Effector CD4-positive, alpha-beta T cell (primary cell): Measurements from ENCODE around the gene TOM1L1.

Experiments
- DNase-seq: peaks from one replicate; pipeline ENCODE4 v3.0.0-alpha.2; 2020

Gene TOM1L1

DNA sequence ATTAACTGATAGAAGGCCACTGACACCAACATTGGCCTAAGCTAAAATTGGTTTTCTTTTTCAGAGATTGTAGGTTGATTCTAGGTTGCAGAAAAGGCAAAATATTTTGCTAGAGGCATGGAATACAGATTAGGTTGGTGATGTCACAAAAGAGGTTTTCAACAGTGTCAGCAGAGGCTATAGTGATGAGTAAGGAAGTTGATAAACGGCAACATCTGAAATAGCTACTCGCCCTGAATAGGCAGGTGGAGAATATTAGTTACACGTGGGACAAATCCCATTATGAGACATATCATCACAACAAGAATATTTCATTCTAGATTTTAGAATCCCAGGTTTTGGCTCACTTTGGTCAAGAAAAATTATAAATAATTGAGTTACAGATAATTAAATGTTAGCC lies 1.5 kb upstream of the TOM1L1 start:
- no peak for DNase-seq

DNA sequence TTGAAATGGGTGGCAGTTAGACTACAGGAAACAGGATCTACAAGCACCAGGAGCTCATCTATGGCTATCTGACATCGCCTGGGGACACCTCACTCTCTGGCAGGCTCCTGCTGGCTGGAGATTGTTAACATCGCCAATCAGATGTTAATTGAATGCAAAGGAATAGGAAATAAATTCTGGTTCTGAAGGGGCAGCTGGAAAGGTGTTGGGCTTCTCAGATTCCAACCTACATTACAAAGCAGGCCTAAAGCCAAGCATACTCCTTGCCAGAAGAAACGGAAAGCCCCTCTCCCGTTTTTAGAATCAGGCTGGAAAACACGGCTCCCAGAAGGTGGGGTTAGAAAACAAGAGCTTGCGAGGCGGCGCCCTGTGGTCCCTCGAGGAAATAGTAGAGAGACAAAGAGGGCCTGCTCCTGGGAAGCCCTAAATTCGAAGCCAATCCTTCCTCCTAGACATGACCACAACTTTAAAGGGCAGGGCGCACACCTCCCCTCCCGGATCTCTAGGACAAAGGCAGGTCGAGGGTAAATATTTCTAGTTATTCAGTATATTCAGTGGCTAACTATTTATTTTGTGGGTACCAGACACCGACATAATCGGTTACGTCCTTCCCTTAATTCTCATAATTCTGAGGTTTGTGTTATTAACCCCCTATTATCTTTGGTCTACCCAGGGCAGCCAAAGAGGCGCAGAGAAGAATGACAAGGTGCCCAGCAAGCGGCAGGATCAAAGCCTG lies 763 bp upstream of the TOM1L1 start:
- no peak for DNase-seq

DNA sequence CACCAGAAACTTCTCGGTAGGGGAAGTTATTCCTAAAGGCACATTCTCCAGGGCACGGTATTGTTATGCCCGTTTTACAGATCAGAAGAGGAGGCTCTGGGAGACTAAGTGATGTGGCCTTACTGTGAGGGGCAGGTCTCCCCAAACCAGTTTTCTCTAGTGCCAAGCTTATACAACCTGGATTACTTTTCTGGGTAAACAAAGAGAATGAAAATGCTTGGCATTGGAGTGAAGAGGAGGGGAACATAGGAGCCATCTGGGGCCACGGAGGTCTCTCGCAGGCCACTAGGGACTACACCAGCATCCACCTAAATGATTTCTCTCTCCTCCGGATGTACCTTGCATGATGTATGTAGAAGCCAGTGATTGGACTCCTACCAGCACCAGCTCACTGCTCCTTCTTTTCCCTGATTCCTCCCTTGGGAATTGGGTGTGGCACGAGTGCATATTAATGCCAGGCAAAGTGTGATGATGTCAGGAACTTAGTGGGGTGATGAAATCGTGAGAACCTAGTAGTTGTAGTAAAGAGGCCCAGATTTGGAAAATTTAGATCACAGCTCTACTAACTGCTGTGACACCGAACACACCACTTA lies 674 bp downstream of the TOM1L1 start:
- no peak for DNase-seq

DNA sequence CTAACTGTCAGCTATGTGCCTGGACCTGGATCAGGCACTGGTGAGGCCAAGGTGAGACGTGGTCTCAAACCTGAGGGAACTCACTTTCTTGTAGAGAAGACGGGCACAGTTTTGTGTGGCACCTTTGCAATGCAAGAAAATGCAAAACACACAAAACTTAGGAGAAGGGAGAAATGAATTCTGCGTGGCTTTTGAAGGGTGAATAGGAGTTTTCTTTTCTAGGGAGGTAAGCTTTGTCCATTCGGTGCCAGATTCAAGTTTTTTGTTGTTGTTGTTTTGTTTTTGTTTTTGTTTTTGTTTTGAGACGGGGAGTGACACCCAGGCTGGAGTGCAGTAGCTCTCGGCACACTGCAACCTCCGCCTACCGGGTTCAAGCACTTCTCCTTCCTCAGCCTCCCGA lies 1.4 kb downstream of the TOM1L1 start:
- no peak for DNase-seq

DNA sequence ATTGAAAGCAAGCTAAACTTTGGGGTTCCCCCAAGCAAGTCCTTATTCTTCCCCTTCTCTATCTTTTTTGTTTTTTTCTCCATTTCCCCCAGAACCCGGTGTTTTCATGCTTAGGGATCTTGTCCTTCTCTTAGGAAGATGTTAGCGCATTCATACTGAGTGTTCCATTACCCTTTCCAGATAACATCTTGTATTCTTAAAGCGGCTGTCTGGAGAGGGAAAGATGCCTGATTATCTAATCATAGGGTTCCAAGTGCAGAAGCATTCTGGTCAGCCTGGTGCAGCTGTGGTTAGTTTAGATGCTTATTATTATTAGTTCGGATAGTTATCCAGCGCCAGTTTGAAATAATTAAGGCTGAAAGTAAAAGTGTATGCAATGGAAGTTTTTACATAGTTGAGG lies 2.0 kb downstream of the TOM1L1 start:
- DNase-seq, result no peak

DNA sequence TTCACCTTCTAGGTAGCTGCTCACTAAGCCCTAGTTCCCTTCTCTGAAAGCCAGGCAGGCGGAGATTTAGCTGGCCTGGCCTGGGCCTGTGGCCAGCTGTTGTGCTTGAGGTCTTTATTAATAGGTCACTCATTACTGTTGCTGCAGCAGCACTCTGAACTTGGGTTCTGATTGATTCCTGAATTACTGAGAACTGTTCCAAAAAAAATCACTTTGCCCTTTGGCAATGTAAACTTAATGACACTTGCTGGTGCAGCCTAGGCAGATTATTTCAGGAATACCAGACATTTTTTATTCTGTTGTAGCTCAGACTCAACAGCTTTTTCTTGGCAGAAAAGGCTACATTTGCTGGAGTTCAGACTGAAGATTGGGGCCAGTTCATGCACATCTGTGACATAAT lies 2.7 kb downstream of the TOM1L1 start:
- DNase-seq, result no peak

DNA sequence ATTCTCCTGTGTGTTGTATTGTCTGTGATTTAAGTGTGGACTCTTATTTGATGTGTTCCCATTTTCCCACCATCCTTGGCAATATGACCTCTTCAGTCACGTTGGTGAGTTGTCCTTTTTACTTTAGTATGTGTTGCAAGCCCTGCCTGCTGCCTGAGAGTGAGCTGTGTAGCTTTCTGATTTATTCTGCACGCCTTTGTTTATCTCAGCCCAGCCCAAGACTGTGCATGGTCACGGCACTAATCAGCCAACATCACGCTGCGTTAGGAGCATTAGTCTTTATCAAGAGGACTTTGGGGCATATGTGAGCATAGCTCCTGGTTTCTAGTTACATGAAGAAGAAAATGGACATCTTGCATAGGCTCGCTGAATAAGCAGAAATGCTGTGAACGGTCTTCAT lies 6.0 kb downstream of the TOM1L1 start:
- no peak for DNase-seq

DNA sequence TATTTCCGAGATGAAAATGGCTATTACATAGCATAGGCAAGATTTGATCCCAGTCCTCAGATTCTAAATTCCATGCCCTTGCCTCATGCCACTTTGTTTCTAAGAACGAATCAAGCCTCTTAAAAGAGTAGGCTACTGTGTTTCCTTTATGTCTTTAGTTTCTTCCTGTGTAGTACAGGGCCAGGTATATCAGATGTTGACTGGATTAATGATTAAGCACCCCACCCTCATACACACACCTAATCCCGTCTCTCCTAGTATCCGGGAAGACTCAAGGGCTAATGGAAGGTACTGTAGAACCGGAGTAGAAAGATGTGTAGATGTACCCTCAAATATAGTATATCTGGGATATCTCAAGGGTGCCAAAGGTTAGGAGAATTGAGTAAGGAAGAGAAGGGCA lies 6.7 kb downstream of the TOM1L1 start:
- DNase-seq, result no peak

DNA sequence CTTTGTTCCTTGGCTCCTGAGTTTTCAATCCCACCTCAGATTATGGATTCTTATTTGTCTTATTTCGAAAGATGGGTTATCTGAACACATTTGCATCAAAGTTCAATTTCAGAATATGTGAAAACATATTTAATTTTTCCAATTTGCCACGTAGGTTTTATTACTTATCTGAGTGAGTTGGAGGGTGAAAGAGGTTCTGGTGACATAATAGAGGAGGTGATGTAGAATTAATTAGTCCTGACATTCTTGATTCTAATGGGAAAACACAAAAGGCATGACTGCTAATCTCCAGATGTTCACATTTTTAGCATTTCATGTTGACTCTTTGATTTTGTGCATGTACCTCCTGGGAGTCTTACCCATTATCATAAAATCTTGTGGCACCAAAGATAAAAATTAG lies 9.1 kb downstream of the TOM1L1 start:
- DNase-seq, result no peak

DNA sequence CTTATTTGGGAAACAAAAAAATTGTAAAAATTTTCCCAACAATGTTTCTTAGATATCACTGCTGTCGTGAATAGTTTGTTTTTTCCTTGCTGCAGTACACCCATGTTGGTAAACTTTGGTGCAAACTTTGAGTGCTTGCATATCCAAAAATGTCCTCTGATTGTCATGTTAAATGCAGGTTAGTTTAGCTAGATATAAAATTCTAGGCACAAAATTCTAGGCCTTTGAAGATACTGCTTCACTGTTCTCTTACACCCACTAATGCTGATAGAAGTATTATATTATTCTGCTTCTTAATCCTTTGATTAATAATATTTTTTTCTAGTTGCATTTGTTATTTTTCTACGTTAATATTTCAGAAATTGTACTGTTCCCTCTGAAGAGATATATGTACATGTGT lies 16.1 kb downstream of the TOM1L1 start:
- no peak for DNase-seq

DNA sequence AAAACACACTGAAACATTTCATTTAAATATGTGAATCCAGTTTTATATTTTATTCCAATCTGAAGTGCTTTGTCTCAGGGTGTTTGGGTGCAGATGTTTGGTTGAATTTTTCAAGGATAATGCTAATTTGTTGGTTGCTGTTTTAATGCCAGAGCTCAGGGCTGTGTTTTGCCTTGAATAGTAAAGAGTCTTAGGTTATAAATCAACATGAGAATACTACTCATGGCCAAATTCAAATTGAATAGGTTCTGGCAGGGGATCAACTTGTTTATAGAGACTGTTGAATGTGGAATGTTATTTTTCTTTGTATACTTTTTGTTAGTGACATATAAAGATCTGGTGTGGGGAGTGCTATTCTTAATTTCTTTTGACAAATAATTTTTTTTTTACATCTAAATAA lies 18.8 kb downstream of the TOM1L1 start:
- DNase-seq, result no peak

DNA sequence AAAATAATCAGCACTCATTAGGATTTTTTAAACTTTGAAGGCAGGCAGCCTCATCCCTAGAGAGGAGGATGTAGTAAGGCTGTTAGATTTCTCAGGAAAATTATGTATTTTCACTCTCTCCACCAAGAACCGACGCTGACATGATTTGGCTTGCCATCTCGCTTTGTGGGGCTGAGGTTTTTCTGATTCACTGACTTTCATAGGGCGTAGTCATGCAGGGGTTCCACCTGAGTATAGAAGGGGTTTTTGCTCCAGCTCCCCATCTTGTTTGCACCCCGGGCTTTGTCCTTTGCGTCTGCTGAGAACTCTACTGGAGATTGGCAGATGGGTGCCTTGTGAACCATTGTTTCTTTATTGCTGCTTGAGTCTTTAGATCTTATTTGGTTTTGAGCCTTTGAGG lies 20.2 kb downstream of the TOM1L1 start:
- DNase-seq, result no peak

DNA sequence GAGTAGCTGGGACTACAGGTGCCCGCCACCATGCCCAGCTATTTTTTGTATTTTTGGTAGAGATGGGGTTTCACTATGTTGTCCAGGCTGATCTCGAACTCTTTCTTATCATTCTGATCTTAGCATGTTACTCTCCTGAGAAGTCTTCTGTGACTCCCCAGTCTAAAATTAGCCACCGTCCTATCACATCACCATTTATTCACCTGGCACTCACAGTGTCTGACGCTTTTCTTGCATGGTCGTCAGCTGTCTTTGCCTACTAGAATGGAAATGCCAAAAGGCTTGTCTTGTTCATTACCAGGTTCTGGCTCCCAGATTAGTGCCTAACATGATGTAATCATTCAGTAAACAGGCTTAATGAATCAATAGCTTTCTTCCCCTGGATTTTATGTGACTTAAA lies 23.8 kb downstream of the TOM1L1 start:
- DNase-seq, result no peak

DNA sequence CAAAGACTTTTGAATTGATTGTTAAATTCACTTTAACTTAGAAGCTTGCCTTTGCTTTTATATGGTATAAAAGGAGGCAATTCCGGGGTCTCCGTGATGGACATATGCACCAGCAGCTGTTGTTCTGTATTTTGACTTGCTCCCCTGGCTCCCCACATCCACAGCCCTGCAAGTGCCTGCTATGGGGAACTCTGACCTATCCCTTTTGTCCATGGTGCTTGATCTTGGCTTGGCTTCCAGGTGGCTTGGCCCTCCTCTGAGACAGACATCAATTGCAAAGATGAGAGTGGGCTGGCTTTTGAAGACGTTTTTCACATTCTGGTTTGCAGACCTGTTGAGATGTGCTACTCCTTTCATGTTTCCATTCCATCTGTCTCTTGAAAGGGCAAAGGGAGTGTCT lies 26.9 kb downstream of the TOM1L1 start:
- no peak for DNase-seq

DNA sequence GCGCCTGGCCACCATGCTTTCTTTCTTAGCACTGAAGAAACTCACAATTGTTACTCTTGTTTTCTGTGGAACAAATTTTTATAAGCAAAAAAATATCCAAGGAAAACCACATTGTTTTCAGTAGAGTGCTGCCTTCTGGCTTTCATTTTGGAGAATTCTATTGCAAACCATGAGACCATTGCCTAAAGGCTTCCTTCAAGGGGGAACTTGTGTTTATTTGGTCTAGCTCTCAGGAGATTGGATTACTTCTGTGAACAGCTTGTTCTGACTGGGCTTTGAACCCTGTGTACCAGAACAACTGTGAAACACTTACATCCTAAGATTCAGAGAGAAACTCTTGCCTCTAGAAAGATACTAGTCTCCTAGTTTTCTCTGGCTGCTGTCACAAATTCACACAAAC lies 32.1 kb downstream of the TOM1L1 start:
- DNase-seq, result no peak

DNA sequence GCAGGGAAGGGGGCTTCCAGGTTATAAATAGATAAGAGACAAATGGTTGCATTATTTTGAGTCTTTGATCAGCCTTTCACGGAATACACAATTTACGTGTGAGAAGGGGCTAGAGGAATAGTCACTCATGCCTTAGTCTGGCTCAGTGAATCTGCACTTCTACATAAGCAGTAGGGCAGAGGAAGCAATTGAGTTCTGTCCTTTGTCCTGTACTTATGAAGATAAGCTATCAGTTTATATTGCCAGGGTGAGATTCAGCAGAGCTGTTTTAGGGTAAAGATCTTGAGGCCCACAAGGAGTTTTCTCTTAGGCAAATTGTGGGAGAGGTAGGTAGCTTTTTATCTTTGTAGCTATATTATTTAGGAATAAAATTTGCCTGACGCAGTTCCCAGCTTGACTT lies 33.3 kb downstream of the TOM1L1 start:
- DNase-seq, result no peak

DNA sequence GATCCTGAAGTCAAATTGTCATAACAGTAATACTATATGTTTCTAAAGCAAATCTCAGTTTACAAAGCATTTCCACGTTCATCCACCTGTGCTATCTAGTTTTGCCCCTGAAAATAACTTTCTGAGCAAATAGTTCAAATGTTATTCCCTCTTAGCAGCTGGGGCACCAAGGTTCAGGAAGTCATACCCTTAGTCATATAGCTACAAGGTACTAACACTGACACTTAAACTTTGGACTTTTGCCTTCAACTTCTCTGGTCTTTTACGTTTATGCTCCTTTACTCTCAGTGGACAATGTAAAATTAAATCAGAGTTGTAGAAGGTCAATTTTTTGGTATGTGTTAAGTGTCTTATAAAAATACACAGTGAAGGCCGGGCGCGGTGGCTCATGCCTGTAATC lies 34.8 kb downstream of the TOM1L1 start:
- DNase-seq, result no peak

DNA sequence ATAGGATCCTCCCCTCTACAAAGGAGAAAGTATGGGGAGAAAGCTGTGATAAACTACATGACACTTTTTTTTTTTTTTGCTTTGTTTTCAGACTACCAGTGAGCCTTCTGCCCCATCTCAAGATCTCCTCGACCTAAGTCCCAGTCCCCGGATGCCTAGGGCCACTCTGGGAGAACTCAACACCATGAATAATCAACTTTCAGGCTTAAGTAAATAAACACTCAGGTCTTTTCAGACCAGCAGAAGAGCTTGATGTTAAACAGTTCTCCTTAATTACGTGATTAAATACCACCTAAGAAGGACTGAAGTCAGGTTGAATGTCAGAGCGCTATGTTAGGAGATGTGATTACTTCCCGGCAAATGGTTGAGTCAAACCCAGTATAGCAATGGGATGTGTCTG lies 36.4 kb downstream of the TOM1L1 start:
- no peak for DNase-seq

DNA sequence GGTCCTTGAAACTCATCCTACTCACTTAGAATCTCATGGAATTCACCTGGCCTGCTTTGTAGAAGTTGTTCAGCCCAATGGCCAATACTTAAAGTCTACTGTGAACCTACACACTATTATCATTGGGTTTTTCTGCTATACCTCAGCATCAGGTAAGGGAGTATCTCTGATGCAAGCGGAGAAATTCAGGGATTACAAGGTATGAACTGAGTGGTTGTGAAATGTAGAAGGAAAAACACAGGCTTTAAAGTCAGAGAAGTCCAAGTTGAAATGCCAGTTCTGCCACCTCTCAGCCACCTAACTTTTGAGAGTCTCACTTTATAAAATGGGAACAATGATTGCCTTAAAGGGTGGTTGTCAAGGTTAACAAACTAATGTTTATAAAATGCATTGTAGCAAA lies 36.8 kb downstream of the TOM1L1 start:
- no peak for DNase-seq

DNA sequence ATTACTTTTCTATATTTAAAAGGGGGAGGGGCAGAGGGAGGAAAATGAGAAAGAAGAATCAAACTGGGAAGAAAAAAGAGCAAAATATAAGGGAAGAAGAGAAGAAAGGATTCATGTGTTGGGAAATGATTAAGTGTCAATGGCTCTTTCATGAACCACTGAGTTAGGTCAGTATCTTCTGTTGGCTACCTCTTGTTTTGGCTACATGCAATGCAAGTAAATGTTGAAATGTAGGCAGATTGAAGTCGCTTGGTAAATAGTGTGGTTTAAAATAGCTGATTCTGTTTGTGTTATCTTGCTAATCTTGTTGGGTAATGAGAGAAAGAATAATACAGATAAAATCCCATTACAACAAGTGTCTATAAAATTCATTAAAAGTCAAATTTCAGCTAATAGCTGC lies 40.6 kb downstream of the TOM1L1 start:
- DNase-seq, result no peak

DNA sequence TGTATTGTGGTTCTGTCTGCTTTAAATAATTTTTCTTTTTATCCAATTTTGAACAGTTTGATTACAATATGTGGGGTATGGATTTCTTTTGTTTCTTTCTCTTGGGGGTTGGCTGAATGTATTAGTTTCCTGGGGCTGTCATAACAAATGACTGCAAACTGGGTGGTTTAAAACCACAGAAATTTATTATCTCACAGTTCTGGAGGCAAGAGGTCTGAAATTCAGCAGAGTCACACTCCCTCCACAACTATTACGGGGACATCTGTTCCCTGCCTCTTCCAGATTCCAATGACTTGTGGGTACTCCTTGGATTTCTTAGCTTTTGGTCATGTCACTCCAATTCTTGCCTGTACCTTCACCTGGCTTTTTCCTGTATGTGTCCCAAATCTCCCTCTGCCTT lies 44.1 kb downstream of the TOM1L1 start:
- no peak for DNase-seq

DNA sequence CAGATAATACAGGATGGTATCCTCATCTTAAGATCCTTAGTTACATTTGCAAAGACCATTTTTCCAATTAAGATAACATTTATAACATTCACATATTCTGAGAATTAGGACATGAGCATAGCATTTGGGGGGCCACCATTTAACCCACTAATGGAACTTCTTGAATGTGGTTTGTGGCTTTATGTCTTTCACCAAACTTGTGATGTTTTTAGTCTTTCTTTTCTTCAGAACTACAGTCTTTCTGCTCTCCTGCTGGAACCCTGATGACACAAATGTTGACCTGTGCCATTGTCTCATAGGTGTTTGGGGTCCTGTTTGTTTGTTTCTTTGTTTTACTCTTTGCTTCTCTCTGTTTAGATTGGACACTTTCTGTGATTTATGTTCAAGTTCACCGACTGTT lies 44.6 kb downstream of the TOM1L1 start:
- DNase-seq, result no peak

DNA sequence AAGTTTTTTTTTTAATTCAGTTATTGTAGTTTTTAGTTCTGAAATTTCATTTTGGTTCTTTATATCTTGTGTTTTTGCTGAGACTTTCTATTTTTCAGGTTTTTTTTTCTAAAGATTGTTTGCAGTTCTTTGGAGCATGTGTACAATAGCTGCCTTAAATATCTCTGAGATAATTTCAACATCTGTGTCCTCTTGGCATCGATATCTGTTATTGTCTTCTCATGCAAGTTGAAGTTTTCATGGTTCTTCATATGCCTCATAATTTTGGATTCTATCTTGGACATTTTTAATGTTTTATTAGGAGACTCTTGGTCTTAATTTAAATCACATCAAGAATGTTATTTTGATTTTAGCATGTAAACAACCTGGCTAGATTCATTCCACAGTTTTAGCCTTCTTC lies 45.0 kb downstream of the TOM1L1 start:
- no peak for DNase-seq

DNA sequence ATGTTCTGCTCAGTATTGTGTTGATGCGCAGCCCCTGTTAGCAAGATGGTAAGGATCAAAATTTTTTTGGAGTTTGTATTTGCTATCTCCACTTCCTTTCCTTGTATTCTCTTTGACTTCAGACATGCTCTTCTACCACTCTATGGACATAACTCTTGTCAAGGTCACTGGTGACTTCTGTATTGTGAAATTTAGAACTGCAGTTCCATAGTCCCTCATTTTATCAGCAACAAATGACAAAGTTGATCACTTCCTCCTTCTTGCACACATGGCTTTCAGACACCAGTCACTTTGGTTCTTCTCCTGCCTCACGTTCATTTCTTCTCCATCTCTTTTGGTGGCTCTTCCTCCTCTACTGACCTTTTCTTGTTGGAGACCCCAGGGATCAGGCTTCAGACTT lies 46.7 kb downstream of the TOM1L1 start:
- no peak for DNase-seq

DNA sequence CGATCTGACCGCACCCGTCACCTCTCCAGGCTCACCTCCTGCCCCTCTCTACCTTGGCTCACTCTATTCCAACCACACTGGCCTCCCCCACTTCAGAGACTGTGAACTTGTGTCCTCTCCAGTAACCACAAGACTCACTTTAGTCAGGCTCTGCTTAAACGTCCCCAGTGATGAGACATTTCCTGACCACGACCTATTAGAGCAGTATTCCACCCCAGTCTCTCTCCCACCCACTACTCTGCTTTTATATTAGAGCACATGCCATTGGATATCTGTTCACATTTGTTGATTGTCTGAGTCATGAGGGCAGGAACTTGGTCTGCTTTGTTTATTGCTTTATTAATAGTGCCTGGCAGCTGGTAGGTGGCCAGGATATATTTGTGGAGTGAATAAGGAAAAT lies 47.7 kb downstream of the TOM1L1 start:
- no peak for DNase-seq
